Activated CD4-positive, alpha-beta T cell treated with anti-CD3 and anti-CD28 coated beads, Interleukin-2, amount 10 ng/mL, durations not matched to agents 7 days and 5 days (primary cell): ENCODE measurements around the gene TTLL11. TPM values are rescaled to one million over a fixed set of nuclear protein-coding genes. Genes with fewer than 3 reads are reported as not detected.

Experiments used
- CTCF ChIA-PET: fragments of 350-600 bp; sonication (Branson Sonifier 250); formaldehyde crosslinking; loops from one replicate; lab custom pipeline; 2021; ENCODE audit warnings: antibody characterized with exemption; lab: Charles Lee
- POLR2A ChIA-PET: fragments of 350-600 bp; sonication (Branson Sonifier 250); formaldehyde crosslinking; loops from one replicate; lab custom pipeline; 2021; ENCODE audit warnings: antibody characterized with exemption; lab: Charles Lee
- DNase-seq: peaks from one replicate; pipeline ENCODE4 v3.0.0-alpha.2; 2020
- H3K27ac Mint-ChIP-seq: one replicate; pipeline ENCODE4 v1.8.0; 2021; ENCODE audit warnings: mild to moderate bottlenecking, moderate library complexity, mixed read lengths
- H3K27me3 Mint-ChIP-seq: one replicate; pipeline ENCODE4 v1.8.0; 2021; ENCODE audit warnings: mixed read lengths
- H3K36me3 Mint-ChIP-seq: one replicate; pipeline ENCODE4 v1.8.0; 2021; ENCODE audit warnings: low read depth, mixed read lengths
- H3K4me1 Mint-ChIP-seq: one replicate; pipeline ENCODE4 v1.8.0; 2021; ENCODE audit warnings: mixed read lengths
- H3K4me3 Mint-ChIP-seq: one replicate; pipeline ENCODE4 v1.8.0; 2021; ENCODE audit warnings: mild to moderate bottlenecking, moderate library complexity, mixed read lengths
- H3K9me3 Mint-ChIP-seq: one replicate; pipeline ENCODE4 v1.8.0; 2021; ENCODE audit warnings: mixed read lengths
- total RNA-seq, 2 experiments: library from RNA; stranded (reverse); gene quantifications; one replicate each; pipeline ENCODE4 v1.2.3, GENCODE V29; 2021

TTLL11 gene
- total RNA-seq, 2 experiments from 2014 or later, result 2.6 to 3.1 TPM

DNA sequence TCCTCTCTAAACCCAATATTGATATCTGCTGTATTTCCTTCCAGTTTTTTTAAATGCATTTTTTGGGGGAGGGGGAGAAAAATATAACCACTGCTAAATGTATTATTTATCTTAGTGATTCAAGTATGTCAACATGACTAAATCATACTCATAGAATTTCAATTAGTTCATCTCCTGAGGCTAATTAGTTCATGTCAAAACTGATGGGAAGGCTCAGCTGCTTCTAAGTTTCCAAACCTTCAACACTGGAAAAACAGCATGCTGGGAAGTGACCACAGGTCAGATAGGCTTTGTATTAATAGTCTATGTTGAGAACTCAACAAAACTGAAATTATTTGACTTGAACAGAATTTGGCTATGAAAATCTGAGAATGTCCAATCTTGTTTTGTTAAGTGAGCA, 118.7 kb downstream of the TTLL11 start:
- DNase-seq, result no peak
- no peaks in the 10 kb centered on the region for H3K36me3 Mint-ChIP-seq
- no peaks in the 10 kb centered on the region for H3K9me3 Mint-ChIP-seq
- CTCF ChIA-PET, result no interaction called here
- no peak overlapping the region for H3K4me3 Mint-ChIP-seq
- POLR2A ChIA-PET, result no interaction called here
- peaks cover 3% of the 10 kb centered on the region for H3K4me1 Mint-ChIP-seq
- no peaks in the 10 kb centered on the region for H3K27me3 Mint-ChIP-seq
- no peak overlapping the region for H3K27ac Mint-ChIP-seq

DNA sequence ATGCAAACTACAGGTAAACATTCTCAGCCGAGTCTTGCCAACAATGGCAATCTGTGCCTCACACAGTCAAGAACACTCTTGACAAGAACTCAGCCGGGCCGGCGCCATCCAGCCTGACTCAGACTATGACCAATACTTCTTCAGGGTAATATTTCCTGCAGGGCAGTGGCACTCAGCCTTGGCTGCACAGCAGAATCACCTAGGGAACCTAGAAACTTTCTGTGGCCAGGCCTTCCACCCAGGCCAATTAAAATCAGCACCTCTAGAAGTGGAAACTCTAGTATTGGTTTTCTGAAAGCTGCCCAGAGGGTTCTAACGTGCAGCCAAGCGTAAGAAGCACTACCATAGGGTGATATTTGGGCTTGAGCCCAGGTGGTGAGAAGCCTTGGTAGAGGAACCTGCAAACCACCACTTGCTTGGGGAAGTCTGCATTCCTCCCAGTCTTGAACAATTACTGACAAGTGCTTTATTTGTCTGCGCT, 120.6 kb downstream of the TTLL11 start:
- Mint-ChIP-seq H3K27me3 (no peaks in the 10 kb centered on the region), H3K27ac (no peak overlapping the region), H3K9me3 (no peaks in the 10 kb centered on the region), H3K36me3 (no peaks in the 10 kb centered on the region), H3K4me1 (peaks cover 3% of the 10 kb centered on the region), H3K4me3 (no peak overlapping the region)
- CTCF ChIA-PET, result no interaction called here
- no peak for DNase-seq
- POLR2A ChIA-PET, result no interaction called here

DNA sequence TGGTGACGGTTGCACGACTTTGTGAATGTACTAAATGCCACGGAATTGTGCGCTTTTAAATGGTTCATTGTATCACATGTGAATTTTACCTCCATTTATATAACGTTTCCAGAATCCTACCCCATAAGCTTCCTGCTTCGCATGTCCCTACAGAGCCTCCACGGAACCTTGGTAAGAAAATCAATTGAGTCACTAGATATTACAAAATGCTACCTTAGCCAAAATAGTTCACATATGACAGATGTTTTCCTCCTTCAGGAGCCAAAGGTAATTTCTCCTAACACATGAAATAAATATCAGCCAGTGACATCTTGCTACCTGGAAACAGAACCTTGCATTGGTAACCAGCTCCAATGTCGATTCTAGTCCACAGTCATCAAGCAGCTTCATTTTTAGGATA, 125.1 kb downstream of the TTLL11 start:
- no peaks in the 10 kb centered on the region for H3K36me3 Mint-ChIP-seq
- ChIA-PET CTCF (no interaction called here), POLR2A (no interaction called here)
- no peaks in the 10 kb centered on the region for H3K4me1 Mint-ChIP-seq
- no peak overlapping the region for H3K27ac Mint-ChIP-seq
- no peaks in the 10 kb centered on the region for H3K27me3 Mint-ChIP-seq
- H3K4me3 Mint-ChIP-seq, result no peak overlapping the region
- H3K9me3 Mint-ChIP-seq, result no peaks in the 10 kb centered on the region
- DNase-seq, result no peak

DNA sequence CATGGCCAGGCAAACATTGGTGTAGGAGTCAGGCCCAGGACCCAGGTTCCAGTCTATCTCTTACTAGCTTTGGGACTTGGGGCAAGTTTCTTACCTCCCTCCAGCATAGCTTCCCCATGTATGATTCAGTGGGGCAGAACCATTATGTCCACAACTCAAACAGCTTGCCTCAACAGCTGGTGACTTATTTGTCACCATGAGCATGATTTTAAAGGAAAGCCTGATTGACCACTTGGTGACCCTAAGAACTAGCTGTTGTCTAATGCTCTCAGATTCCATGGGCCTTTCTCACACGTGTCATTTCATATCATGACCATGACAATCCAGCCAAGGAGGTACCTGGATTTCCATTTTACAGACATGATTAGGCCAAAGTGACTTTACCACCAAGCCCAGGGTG, 126.4 kb downstream of the TTLL11 start:
- no peaks in the 10 kb centered on the region for H3K27me3 Mint-ChIP-seq
- no peak overlapping the region for H3K4me3 Mint-ChIP-seq
- no peak for DNase-seq
- no peaks in the 10 kb centered on the region for H3K4me1 Mint-ChIP-seq
- no peaks in the 10 kb centered on the region for H3K9me3 Mint-ChIP-seq
- CTCF ChIA-PET, result no interaction called here
- H3K36me3 Mint-ChIP-seq, result no peaks in the 10 kb centered on the region
- POLR2A ChIA-PET, result no interaction called here
- H3K27ac Mint-ChIP-seq, result no peak overlapping the region

DNA sequence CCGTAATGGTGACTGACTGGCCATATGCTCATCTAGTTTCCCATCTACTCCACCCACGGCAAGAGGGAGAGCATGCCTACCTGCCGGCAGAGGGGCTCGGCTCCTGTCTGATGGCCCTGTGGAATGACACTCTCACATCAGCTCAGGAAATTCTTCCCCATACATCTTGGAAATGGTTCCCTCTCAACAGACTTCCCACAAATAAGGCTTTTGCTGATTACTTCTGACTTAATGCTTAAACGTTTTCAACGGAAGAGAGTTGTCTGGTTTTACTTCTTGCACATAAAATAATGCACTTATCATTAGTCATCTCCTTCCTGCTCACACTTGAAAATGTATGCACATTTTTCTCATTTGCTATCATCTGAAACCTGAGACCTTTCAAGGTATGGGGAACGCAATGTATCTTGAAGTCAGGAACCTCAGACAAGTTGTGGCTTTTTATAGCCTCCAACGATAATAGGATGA, 129.5 kb downstream of the TTLL11 start:
- peaks cover under 1% of the 10 kb centered on the region for H3K4me1 Mint-ChIP-seq
- peaks cover 1% of the 10 kb centered on the region for H3K27me3 Mint-ChIP-seq
- no peak for DNase-seq
- no peak overlapping the region for H3K27ac Mint-ChIP-seq
- H3K9me3 Mint-ChIP-seq, result no peaks in the 10 kb centered on the region
- ChIA-PET CTCF (no interaction called here), POLR2A (no interaction called here)
- no peaks in the 10 kb centered on the region for H3K36me3 Mint-ChIP-seq
- no peak overlapping the region for H3K4me3 Mint-ChIP-seq

DNA sequence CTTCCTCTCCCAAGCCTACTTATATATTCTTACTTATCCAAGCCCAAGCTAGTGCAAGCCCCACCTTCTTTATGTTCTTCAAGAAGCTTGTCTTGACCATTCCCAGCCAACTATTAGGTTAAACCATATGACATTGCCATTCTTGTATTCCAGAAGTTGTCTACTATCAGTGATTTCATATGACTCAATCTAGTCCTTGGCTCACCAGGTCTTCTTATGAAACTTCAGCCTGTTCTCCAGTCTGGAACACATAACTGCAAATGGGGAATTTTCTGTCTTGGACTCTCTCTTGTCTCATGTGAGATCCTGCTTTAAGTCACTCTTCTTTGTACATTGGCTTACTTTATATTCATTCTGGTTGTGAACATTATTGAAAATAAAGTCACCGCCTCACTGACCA, 130.7 kb downstream of the TTLL11 start:
- Mint-ChIP-seq H3K27ac (no peak overlapping the region), H3K27me3 (peaks cover 1% of the 10 kb centered on the region), H3K4me1 (peaks cover 2% of the 10 kb centered on the region), H3K4me3 (no peak overlapping the region), H3K36me3 (no peaks in the 10 kb centered on the region), H3K9me3 (no peaks in the 10 kb centered on the region)
- DNase-seq, result no peak
- POLR2A ChIA-PET, result no interaction called here
- CTCF ChIA-PET, result no interaction called here

DNA sequence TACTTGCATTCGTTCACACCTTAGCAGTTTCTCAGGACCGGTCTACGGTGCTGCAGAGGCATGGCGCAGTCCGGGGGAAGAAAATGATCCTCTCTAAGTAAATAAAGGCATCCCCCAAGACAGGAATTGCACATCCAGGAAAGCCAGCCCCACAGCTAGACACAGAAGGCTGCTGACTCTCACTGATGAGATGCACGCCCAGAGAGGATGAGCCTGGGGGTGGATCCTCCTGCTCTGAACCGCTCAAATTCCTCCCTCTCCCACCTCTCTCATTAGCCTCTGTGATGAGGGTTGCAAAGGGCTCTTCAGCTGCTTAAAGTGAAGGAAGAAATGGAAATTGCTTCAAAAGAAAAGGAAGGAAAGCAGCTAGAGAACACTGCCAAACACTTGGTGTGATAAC, 132.4 kb downstream of the TTLL11 start:
- H3K4me1 Mint-ChIP-seq, result peaks cover 2% of the 10 kb centered on the region
- no peak for DNase-seq
- POLR2A ChIA-PET, result no interaction called here
- CTCF ChIA-PET, result no interaction called here
- no peak overlapping the region for H3K4me3 Mint-ChIP-seq
- no peaks in the 10 kb centered on the region for H3K9me3 Mint-ChIP-seq
- H3K27ac Mint-ChIP-seq, result no peak overlapping the region
- peaks cover 1% of the 10 kb centered on the region for H3K27me3 Mint-ChIP-seq
- no peaks in the 10 kb centered on the region for H3K36me3 Mint-ChIP-seq

DNA sequence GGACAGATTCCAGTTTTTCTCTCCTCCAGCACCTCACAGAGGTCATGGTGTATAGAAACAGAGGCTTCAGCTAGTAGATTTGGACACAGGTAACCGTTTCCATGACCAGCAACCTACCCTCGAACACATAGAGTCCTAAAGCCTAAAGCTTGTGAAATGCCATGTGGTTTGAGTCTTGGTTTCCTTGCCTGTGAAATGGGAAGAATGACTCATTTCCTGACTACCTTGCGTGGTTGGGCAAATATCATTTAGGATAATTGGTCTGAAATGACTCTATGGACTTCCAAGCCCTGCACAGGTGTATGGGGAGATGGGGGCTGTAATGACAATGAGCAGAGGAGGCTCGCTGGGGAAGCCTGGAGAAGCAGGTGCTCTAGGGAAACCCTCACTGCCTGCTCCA, 134.6 kb downstream of the TTLL11 start:
- Mint-ChIP-seq H3K27me3 (peaks cover 1% of the 10 kb centered on the region), H3K4me1 (peaks cover 2% of the 10 kb centered on the region), H3K27ac (no peak overlapping the region), H3K36me3 (no peaks in the 10 kb centered on the region), H3K9me3 (no peaks in the 10 kb centered on the region), H3K4me3 (no peak overlapping the region)
- DNase-seq, result no peak
- ChIA-PET CTCF (no interaction called here), POLR2A (no interaction called here)

DNA sequence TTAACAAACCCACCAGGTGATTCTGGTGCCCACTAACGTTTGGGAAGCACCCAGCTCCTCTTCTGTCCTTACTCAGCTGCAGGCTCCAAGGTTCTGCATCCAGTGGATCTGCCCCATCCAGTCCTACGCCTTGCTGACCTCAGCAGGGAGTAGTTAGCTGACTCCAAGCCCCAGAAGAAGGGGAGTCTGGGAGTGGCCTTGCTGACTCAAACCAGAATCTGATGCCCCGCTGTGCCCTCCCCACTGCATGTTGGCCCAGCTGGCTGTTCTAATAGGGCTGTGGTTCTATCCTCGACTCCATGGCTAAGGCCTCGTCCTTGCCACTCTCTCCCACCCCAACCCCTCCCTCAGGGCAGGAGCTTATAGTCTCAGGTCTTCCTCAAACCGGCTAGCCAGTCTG, 136.3 kb downstream of the TTLL11 start:
- H3K9me3 Mint-ChIP-seq, result no peaks in the 10 kb centered on the region
- DNase-seq, result no peak
- CTCF ChIA-PET, result interaction anchor here (1.2 kb wide), 1 partner anchor 10 kb away, joined by 3 read pairs; no protein-coding TSS in a partner anchor
- POLR2A ChIA-PET, result no interaction called here
- no peak overlapping the region for H3K4me3 Mint-ChIP-seq
- no peaks in the 10 kb centered on the region for H3K36me3 Mint-ChIP-seq
- peaks cover 2% of the 10 kb centered on the region for H3K4me1 Mint-ChIP-seq
- peaks cover 1% of the 10 kb centered on the region for H3K27me3 Mint-ChIP-seq
- no peak overlapping the region for H3K27ac Mint-ChIP-seq

DNA sequence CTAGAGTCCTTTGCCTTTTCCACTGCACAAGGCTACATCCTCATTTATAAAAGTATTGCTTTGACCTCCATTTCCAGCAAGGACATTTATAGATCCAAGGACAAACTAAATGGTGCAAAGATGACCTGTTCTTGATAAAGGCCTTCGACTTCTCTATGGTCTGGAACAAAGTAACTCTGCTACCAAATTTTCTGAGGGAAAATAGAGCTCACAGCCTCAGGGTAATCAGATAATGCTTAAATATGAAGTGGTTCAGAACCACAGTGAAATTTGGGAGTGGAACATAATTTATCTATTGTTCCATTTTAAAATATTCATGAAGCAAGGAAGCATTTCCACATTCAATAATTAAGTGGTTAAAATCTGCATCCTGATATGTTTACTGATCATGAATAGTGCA, 137.5 kb downstream of the TTLL11 start:
- Mint-ChIP-seq H3K36me3 (no peaks in the 10 kb centered on the region), H3K9me3 (no peaks in the 10 kb centered on the region), H3K4me1 (peaks cover 2% of the 10 kb centered on the region), H3K27me3 (no peaks in the 10 kb centered on the region), H3K4me3 (no peak overlapping the region), H3K27ac (no peak overlapping the region)
- POLR2A ChIA-PET, result no interaction called here
- CTCF ChIA-PET, result no interaction called here
- no peak for DNase-seq

DNA sequence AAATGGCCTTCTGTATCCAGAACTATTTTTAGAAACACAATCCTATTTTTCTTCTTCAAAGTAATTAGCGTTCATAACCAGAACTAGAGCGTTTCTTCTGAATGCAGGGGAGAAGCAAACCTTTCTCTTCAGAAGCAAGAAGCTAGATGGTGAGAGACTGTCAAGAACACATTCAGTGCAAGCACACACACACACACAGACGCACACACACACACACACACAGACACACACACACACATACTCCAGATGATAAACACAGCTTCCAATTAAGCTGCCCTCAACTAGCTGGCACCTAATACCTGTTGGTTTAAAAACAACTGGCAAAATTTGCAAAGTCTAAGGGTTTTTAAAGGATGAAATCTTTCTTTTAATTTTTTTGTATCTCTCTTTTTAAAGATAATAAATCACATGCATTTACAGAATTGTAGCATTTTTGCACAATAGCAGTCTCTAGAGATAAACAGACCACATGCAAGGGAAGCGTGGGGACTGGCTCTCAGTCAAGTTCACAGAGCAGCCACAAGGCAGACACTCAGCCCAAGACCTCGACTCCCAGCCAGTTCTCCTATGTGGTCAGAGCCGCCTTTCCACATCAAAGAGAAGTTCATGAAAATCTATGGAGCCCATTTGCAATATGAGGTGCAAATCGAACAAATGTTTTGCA, 138.5 kb downstream of the TTLL11 start:
- CTCF ChIA-PET, result no interaction called here
- Mint-ChIP-seq H3K9me3 (no peaks in the 10 kb centered on the region), H3K27me3 (no peaks in the 10 kb centered on the region), H3K27ac (no peak overlapping the region), H3K36me3 (no peaks in the 10 kb centered on the region), H3K4me1 (peaks cover 2% of the 10 kb centered on the region), H3K4me3 (no peak overlapping the region)
- POLR2A ChIA-PET, result interaction anchor here (0.6 kb wide), 1 partner anchor 10 kb away, joined by 4 read pairs; no protein-coding TSS in a partner anchor
- no peak for DNase-seq

DNA sequence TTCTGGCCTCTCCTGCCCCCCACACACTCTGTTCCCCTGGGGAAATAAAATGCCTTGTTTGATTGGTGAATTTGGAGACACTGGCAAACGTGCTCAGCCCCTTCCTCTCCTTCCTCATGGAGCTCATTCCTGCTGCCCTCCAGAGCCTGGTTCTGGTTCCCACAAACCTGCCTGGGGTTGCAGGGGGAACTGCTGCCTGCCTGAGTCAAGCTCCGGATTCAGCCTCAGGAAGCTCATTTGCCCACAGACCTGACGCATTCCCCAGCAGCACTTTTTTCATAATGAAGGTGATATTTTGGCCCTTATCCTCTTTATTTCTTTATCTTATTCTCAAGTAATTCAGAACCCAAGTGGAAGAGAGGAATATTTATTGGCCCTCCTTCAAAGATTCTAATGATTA, 140.5 kb downstream of the TTLL11 start:
- H3K27ac Mint-ChIP-seq, result no peak overlapping the region
- no peak for DNase-seq
- POLR2A ChIA-PET, result no interaction called here
- H3K27me3 Mint-ChIP-seq, result no peaks in the 10 kb centered on the region
- CTCF ChIA-PET, result no interaction called here
- H3K36me3 Mint-ChIP-seq, result no peaks in the 10 kb centered on the region
- no peak overlapping the region for H3K4me3 Mint-ChIP-seq
- H3K9me3 Mint-ChIP-seq, result no peaks in the 10 kb centered on the region
- H3K4me1 Mint-ChIP-seq, result no peaks in the 10 kb centered on the region

DNA sequence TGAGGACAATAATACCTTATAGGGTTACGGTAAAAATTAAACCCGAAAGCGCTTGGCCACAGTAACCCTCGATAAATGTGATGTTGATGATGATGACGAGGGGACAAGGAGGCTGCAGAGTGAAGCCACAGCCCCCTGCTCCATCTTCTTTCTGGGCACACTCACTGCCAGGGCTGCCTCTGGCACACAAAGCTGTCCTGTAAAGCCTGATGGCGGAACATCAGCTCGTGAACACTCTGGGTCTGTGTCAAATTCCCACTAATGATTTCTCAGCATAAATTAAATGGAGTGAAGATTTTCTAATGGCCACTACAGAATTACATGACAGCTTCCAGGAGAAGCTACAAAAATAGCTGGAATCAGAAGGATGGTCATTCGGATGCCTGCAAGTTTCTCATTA, 142.2 kb downstream of the TTLL11 start:
- Mint-ChIP-seq H3K9me3 (no peaks in the 10 kb centered on the region), H3K4me3 (no peak overlapping the region), H3K27ac (no peak overlapping the region), H3K4me1 (no peaks in the 10 kb centered on the region), H3K27me3 (no peaks in the 10 kb centered on the region), H3K36me3 (no peaks in the 10 kb centered on the region)
- DNase-seq, result no peak
- POLR2A ChIA-PET, result no interaction called here
- CTCF ChIA-PET, result no interaction called here

DNA sequence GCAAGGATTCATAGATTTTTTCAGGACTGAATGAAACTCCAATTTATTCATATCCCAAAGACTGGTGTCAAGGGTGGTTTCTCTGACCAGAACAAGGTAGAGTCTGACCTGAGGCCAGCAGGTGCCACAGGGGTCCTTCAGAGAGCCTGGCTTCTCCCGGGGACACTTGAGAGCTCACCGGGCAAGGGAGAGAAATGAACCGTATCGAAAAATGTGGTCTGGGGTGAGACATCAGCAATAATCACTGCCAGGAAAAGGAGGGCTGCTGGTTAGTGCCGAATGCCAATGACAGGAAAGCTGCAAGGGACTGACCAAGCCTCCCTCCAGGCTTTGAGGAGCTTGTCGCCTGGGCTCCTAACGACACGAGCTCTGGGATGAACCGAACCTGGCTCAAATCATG, 142.7 kb downstream of the TTLL11 start:
- no peak for DNase-seq
- ChIA-PET CTCF (no interaction called here), POLR2A (no interaction called here)
- Mint-ChIP-seq H3K4me1 (no peaks in the 10 kb centered on the region), H3K36me3 (no peaks in the 10 kb centered on the region), H3K27me3 (no peaks in the 10 kb centered on the region), H3K27ac (no peak overlapping the region), H3K9me3 (no peaks in the 10 kb centered on the region), H3K4me3 (no peak overlapping the region)
